Activated gamma-delta T cell treated with anti-CD3 and anti-CD28 coated beads, Interleukin-2, amount 50 U/mL, for 16 hours (primary cell): ENCODE data around the gene SYCP2L.
"Not testable (repeated sequence)": the region's sequence is repeated elsewhere in the genome, so short reads cannot be mapped to it uniquely, and the experiment has no call there.

Experiments
- DNase-seq: peaks from one replicate; pipeline ENCODE4 v3.0.0-alpha.2; 2020; ENCODE audit warnings: low read depth

The SYCP2L gene

DNA sequence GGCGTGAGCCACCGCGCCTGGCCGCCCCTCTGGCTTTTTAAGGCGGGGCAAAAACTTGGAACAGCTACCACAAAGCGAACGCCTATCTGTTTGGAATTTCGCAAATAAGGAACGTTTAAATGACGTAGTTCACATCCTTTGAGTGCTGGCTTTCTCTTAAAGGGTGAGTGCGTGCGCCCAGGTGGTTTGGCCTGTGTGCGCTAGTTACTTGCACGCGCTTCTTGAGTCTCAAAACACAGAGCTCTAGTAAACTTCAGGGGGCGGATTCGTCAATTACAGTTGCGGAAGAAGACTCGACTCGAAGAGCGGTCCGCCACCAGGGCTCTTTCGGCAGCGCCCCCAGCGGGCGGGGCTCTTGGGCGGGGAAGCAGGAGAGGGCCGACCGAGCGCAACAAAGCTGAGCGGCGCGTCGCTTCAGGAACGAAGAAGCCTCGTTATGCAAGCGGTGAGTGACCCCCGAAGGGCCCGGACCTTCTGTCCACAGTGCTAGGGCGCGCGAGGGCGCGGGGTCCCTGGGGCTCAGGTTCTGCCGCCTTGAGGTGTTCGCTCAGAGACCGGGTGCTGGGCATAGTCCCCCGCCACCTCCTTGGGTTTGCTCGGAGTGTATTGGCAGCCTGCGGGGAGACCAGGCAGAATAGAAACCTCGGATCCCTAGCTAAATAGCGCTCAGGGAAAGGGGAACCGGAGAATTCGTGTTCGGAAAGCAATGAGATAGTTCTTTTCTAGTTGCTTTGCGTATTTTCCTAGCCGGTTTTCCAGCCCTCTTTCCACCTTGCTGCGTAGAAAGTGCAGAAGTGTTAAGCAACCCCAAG is at the start of gene SYCP2L:
TSS of gene SYCP2L (plus strand) at position 362 of the 812 bp plus-strand sequence. CDS start at position 437, 75 bp downstream.
- DNase-seq, result no peak

DNA sequence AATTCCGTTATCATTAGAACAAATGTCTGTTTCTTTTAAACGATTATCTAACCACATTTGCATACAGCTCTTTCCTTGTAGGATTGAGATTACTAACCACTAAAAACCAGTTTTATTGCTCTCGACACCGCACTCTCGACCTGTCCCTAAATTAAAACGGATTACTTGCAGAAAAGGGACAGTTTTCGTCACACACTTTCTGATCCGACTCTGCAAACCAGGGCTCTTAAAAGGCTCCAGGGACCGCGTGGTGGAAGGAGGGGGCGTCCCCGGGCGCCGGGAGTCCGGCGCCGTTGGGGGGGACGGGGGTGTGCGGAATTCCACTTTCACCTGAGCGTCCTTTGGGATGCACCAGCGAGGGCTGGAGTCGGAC is 49.2 kb upstream of the SYCP2L start:
- DNase-seq, result no peak

DNA sequence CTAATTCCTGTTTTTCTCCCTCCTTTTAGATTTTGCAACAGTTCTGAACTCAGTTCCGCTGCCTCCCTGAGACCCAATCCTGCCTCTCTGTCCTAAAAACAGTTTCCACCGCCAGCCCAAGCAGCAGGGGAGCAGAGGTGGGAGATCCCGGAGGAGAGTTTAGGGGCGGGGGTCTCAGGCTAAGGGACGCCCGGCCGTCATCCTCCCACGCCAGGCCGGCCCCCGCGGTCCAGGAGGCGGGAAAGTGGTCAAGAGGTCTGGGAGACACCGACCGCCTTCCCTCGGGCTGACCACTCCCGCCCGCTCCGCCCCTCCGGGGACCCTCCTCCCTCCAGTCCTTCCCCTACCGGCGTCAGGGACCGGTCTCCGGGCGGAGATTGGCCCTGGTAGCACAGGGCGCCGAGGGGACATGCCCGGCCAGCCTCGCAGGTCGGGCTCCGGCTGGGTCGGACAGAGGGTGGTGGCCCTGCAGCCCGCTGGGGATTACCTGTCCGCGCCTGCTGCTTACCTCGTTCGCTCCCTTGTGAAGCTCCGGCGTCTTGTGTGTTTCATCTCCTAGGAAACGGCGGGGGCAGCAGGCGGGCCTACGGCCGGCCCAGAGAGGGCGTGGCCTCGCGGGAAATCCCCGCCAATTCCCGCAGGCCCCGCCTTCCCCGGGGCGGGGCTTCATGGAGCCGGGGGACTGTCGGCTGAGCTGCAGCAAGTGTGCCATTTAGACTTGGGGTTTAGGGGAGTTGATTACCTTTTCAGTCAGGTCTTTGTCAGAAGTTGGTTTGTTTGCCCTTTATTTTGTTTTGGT is 48.7 kb upstream of the SYCP2L start, which contains the start of gene MAK:
TSS of gene MAK (minus strand) at position 545 of the 799 bp plus-strand sequence. CDS start 7,891 bp downstream, outside the sequence.
- peak; percentile 75 for DNase-seq

DNA sequence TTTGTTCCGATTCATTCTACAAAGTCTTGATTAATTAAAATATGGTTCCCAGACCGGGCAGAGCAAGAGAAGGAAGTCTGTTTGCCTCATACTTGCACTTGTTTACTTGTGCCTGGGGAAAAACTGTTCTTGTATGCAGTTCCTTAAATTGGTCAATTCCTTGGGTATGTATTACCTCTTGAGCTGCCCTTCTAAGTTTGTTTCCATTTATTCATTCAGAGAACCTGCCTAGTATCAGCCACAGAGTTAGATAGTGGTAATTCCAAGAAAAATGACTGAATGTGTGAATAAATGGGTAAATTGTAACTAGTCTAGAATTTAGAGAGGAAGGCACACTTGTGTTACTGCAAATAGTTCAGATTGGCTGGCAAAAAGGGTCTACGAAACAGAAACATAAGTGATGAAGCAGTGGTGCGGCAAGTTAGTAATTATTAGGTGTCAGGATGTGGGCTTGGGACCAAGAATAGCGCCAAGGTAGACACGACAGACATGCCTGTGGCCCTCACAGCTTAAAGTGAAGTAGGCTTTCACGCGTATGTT is 48.0 kb upstream of the SYCP2L start:
- DNase-seq, result no peak

DNA sequence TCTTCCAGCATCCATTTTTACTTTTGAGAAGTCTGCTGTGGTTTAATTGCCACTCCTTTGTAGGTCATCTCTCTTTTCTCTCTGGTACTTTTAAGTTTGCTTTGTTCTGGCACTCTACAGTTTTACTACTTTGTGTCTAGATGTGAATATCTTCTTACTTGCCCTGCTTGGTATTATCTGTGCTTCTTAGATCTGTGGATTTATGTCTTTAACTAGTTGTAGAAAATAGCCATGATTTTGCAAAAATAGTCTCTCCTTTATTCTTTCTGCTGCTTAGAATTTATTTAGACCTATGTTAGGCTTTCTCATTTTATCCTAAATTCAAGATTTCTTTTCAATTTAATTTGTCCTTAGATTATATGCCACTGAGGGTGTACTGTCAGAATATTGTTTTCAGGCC is 43.3 kb upstream of the SYCP2L start:
- no peak for DNase-seq

DNA sequence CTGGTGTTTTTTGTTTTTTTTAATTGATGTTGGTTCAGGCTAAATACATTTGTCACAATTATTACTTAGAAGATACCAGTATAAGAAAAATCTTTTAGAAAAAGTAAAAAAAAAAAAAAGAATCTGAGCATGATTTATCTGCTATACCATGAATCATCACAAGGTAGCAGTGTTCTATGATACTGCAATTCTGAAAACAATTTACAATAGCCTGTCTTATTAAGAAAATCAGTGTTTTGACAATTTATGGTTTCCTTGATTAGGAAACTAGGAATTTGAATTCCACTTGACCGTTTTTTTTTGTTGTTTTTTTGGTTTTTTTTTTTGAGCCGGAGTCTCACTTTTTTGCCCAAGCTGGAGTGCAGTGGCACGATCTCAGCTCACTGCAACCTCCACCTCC is 39.2 kb upstream of the SYCP2L start:
- DNase-seq, result no peak

DNA sequence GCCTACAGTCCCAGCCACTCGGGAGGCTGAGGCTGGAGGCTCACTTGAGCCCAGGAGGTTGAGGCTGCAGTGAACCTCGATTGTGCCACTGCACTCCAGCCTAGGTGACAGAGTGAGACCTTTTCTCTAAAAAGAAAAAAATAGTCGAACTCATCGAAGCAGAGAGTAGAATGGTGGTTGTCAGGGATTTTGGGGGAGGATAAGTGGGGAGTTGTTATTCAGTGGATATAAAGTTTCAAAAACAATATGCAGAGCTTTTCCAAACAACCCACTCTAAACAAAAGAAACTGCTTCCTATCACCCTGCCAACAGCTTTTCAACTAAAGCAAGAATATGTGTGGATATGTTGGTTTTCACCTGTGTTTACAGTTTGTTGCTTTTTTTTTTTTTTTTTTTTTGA is 37.0 kb upstream of the SYCP2L start:
- DNase-seq, result no peak

DNA sequence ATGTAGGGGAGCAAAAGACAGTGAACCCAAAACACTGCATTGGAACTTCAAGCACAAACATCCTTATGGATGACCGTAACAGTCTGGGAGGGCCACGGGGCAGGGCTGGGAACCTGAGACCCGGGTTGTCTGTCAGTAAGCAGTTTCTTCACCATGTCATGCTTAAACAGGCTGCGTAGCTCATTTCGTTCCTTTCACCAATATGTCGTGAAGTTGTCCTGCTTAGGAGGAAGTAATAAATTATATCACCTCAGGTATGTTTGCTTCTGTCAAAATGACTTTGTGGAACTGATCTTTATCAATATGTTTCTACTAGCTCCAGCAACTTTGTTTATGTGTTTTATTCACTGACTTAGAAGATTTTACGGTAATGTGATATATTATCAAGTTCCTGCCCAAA is 36.1 kb upstream of the SYCP2L start:
- no peak for DNase-seq

DNA sequence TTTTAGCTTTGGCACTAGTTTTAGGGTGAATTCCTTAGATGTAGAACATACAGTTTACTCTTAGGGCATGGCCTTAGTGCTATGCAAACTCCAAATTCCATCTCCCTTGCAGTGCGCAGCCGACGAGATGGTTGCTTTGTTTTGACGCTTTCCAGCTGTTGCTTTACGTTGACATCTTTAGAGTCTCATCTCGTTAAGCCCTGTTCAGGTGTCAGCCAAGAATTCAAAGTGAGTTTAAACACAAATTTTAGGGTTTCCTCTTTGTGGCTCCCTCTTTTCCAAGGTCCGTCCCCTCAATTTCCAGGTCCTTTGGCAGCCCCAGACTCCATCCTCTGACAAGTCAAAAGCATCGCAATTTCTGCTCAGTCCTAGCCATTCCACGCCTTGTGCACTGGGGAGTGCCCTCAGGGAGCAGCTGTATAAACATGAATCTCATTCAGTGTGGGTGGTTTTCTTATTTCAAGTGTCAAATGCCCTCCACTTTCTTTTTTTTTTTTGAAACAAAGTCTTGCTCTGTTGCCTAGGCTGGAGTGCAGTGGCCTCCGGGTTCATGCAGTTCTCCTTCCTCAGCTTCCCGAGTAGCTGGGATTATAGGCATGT is 34.4 kb upstream of the SYCP2L start:
- DNase-seq, result no peak

DNA sequence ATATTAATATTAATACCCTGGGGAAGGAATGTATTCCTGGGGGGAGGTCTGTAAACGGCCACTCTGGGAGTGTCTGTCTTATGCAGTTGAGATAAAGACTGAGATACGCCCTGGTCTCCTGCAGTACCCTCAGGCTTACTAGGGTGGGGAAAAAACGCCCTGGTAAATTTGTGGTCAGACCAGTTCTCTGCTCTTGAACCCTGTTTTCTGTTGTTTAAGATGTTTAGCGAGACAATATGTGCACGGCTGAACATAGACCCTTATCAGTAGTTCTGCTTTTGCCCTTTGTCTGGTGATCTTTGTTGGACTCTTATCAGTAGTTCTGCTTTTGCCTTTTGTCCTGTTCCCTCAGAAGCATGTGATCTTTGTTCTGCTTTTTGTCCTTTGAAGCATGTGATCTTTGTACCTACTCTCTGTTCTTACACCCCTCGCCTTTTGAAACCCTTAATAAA is 33.0 kb upstream of the SYCP2L start:
- not testable (repeated sequence) for DNase-seq

DNA sequence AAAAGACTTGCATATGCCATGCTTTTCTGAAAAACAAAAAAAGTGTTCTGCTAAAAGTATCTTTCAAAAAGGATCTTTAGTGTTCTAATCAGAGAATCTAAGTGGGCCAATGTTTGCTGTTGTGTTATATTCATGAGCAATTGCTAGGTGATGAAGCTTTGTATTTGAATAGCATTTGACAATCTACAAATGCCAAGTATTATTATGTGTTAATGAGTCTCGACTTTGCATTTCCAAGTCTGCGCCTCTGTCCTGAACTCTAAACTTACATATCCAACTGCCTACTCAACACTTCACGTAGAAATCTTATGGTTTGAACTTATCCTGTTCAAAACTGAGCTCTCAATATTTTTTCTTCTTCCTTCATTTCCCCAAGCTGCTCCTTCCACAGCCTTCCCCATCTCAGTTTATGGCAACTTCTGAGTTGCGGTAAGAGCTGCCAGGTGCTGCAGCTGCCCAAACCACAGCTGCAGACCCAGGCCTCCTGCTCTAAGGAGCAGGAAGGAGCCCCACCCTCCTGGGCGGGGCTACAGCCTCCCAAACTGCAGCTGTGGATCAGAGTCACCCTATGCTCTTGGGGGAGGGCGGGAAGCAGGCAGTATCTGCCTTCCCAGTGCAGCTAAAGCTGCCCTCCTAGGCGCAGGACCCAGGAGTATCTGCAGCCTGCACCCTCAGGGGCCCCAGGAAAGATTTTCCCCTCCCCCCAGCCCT is 31.8 kb upstream of the SYCP2L start:
- DNase-seq, result no peak

DNA sequence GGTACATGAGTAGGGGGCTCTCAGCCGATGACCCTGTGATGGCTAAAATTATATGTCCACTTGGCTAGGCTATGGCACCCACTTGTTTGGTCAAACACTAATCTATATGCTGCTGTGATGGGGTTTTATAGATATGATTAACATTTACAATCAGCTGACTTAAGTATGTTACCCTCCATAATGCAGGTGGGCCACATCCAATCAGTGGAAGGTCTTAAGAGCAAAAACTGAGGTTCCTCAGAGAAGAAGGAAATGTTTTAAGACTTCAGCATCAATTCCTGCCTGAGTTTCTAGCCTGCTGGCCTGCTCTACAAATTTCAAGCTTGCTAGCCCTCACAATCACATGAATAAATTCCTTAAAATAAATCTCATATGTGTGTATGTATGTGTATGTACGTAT is 29.6 kb upstream of the SYCP2L start:
- DNase-seq, result no peak

DNA sequence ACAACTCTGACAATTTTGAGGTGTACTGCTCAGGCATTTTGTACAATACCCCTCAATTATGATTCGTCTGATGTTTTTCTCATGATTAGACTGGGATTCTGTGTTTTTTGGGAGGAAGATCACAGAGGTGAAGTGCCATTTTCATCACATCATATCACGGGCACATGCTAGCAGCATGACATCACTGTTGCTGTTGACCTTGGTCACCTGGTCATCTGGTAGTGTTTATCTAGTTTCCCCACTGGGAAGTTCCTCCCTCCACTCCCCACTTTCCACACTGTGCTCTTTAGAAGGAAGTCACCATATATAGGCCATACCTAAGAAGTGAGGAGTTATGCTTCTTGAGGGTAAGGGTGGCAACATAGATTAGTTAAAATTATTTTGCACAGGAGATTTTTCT is 25.8 kb upstream of the SYCP2L start:
- DNase-seq, result no peak

DNA sequence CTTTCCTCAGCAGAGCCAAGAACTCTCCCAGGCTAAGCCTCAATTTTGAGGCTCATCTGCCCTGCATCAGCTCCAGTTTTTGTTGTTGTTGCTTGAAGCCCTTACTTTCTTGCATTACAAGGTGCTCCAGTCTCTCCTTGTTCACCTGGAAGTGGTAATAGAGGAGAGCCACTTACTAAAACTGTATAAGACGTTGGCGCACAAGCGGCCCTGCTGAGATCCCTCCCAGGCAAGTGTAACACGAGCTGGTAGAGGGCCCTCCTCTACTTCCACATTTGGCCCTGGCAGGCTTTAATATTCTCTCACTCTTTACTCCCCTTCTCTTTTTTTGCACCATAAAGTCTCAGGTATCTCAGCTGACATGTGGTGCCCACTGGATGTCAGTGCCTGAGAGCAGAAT is 24.5 kb upstream of the SYCP2L start:
- DNase-seq, result no peak

DNA sequence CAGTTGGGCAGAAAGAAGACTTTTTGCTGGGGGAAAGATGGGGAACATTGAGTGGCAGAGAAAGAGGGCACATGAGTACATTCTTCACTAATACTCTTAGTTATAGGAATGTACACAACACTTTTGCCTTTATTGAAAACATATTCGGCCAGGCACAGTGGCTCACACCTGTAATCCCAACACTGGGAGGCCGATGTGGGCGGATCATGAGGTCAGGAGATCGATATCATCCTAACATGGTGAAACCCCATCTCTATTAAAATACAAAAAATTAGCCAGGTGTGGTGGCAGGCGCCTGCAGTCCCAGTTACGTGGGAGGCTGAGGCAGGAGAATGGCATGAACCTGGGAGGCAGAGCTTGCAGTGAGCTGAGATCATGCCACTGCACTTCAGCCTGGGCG is 23.8 kb upstream of the SYCP2L start:
- DNase-seq, result not testable (repeated sequence)

DNA sequence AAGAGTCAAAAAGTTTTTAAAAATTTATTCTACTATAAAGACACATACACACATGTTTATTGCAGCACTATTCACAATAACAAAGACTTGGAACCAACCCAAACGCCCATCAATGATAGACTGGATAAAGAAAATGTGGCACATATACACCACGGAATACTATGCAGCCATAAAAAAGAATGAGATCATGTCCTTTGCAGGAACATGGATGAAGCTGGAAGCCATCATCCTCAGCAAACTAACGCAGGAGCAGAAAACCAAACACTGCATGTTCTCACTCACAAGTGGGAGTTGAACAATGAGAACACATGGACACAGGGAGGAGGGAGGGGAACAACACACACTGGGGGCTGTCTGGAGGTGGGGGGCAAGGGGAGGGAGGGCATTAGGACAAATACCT is 20.1 kb upstream of the SYCP2L start:
- DNase-seq, result not testable (repeated sequence)

DNA sequence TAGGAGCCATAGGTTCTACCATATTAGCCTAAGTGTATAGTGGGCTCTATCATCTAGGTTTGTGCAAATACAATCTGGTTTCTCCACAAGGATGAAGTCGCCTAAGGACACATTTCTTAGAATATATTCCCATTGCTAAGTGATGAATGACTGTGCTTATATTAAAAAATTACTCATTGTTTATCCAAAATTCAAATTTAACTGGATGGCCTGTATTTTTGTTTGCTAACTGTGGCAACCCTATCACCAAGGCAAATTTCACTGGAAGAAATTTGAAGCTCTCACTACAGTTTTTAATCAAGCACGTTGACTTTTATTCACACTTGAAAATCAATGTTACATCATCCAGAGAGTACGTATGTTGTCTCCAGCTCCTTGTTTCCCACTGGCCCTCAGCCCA is 18.9 kb upstream of the SYCP2L start:
- DNase-seq, result no peak

DNA sequence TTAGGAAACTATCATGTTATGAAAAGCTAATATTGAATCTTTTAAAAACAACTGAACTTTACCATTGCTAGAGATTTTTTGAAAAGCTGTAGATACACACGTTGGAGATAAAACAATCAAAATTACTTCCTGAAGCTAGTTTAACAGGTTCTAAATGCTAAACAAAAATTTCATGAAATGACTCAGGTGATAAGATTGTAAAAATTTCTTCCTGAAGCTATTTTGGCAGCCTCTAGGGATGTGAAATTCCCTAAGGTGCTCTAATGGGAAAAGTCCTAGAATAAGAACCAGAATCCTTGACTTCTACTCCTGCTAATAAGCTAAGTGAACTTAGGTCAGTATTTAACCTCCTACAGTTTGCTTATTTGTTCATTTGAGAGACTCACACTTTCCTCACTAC is 13.5 kb upstream of the SYCP2L start:
- no peak for DNase-seq

DNA sequence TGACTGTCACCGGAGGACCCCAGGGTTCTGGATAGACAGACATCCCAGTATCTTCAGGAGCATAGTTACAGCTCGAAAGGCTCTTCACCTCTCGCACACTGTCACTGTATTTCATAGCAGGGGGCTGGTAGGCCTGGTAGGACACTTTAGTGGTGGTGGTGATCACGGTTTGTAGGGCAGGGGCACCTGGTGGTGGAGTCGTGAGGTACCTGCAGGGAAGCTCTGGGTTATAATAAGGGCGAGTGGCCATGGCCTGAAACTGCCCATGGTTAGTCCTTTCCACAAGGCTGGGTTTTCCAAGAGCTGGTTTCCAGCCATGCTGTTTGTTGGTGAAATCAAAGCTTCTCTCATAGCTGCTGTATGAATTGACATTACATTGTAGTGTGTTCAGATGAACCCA is 12.6 kb upstream of the SYCP2L start:
- DNase-seq, result no peak

DNA sequence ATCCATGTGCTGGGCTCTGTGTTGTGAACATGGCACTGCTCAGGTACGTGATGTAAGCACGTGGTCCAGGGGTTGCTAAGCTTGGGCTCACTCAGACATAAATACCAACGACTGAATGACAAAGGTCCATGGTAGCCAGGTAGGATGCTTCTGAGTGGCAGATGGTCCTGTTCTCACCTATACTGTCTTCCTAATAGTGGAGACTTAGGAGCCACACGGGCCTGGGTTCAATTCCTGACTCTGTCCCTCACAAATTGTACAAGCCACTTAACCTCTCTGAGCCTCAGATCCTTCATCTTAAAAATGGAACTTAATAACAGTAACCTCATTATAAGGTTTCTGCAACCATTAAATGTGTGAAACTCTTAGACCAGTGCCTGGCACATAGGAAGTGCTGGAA is 11.8 kb upstream of the SYCP2L start:
- no peak for DNase-seq

DNA sequence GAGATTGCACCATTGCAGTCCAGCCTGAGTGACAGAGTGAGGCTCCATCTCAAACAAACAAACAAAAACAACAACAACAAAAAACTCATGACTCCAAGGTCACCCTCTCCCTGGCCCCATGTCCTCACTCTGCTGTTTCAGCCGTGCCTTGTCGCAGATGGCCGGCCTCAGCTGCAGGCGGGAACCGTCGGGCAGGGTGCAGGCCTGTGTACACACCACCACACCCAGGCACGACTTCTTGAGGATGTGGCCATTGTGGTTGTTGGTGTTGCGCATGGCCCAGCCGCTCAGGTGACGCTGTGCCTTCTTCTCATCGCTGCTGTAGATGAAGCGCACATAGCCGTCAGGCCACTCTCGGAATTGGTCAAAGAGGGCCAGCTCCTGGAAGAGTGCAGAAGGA is 9.8 kb upstream of the SYCP2L start:
- DNase-seq, result no peak

DNA sequence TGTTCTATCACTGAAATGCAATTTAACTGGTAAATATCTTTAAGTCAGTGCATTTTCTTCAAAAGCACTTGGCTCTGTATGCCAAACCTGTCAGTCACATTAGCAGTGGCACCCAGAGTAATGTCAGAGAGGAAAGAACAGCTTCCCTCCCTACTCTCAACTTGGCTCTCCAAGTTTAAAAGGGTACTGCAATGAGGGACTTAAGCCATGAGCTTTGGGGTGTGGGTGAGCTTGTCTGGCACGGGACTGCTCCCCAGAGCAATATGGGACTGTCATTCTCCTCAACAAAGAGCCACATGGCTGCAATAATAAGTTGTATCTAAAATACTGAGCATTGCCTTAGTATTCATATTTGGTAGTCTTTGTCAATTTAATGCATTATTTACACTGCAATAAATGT is 9.0 kb upstream of the SYCP2L start:
- DNase-seq, result no peak
